Suprapubic skin (tissue), 4 donors: Measurements from ENCODE around the gene LEF1.

Source experiments
- POLR2A ChIP-seq, 2 donors: fragments of 450-650 bp; IDR thresholded peaks; one replicate each; pipeline ENCODE4 v1.6.1; 2017; ENCODE audit warnings: antibody characterized with exemption in 2 of 2, mild to moderate bottlenecking in 2 of 2, moderate library complexity in 2 of 2
- POLR2AphosphoS5 ChIP-seq, 3 donors: sonication (generic); formaldehyde crosslinking; IDR thresholded peaks; one replicate each; pipeline ENCODE4 v1.6.1; 2017; ENCODE audit warnings: antibody characterized with exemption in 3 of 3
- TF ChIP-seq, protein P1 (sequence below), 2 donors: fragments of 200-600 bp in 1 of 2; fragments of 450-650 bp in 1 of 2; sonication (generic) in 1 of 2; IDR thresholded peaks; one replicate each; pipeline ENCODE4 v1.5.1; 2016 to 2019; ENCODE audit warnings: antibody characterized with exemption in 2 of 2, mild to moderate bottlenecking in 1 of 2, moderate library complexity in 1 of 2

DNA sequence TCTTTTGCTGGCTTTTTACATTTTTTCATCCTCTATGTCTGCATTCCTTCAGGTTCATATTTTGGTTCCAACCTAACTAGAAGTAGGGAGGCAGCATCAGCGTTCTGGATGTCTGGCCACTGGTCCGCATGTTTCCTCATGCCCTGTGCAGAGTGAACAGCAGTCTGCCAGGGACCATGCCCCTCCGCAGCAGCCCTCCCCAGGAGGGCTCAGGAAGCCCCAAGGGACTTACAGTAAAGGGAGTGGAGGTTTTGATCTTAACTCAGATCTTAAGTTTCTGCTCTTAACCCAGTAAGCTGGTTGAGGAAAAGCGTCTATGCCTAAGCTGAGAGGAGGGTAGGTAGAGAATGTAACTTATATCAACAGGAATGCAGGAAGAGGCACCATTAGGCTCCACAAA lies 45.0 kb upstream of the LEF1 start:
- TF ChIP-seq POLR2AphosphoS5 (IDR thresholded peaks at IDR 0.05) (no peak), POLR2A (IDR thresholded peaks at IDR 0.05) (no peak)
- TF ChIP-seq, protein P1, sequence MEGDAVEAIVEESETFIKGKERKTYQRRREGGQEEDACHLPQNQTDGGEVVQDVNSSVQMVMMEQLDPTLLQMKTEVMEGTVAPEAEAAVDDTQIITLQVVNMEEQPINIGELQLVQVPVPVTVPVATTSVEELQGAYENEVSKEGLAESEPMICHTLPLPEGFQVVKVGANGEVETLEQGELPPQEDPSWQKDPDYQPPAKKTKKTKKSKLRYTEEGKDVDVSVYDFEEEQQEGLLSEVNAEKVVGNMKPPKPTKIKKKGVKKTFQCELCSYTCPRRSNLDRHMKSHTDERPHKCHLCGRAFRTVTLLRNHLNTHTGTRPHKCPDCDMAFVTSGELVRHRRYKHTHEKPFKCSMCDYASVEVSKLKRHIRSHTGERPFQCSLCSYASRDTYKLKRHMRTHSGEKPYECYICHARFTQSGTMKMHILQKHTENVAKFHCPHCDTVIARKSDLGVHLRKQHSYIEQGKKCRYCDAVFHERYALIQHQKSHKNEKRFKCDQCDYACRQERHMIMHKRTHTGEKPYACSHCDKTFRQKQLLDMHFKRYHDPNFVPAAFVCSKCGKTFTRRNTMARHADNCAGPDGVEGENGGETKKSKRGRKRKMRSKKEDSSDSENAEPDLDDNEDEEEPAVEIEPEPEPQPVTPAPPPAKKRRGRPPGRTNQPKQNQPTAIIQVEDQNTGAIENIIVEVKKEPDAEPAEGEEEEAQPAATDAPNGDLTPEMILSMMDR (IDR thresholded peaks at IDR 0.05): no peak
